H1 (cell line): ENCODE data around the gene P2RY11. TPM values are rescaled to one million over a fixed set of nuclear protein-coding genes. Genes with fewer than 3 reads are reported as not detected.

Source experiments
- CEBPB ChIP-seq: IDR thresholded peaks from 2 replicates; pipeline ENCODE4 v1.6.1; 2012; ENCODE audit warnings: low read depth, low read length
- CTCF ChIP-seq, 3 experiments: IDR thresholded peaks; 1 replicate in 2 of 3; 2 replicates in 1 of 3; pipeline versions ENCODE4 v1.5.1 to v1.6.1; 2011; ENCODE audit warnings: low read length in 3 of 3, mild to moderate bottlenecking in 3 of 3, inconsistent platforms in 2 of 3, low read depth in 1 of 3, moderate library complexity in 1 of 3; ENCODE audit not compliant: insufficient read depth in 1 of 3; ENCODE audit errors: control extremely low read depth in 1 of 3
- E2F6 ChIP-seq: IDR thresholded peaks from 2 replicates; pipeline ENCODE4 v1.6.1; 2012; ENCODE audit warnings: inconsistent platforms
- JUN ChIP-seq: IDR thresholded peaks from 2 replicates; pipeline ENCODE4 v1.6.1; 2011; ENCODE audit warnings: low read depth, mild to moderate bottlenecking, improper control_type of control experiment, low read length
- KDM4A ChIP-seq: IDR thresholded peaks from one replicate; pipeline ENCODE4 v1.7.1; 2012; ENCODE audit warnings: low read depth, mild to moderate bottlenecking, moderate library complexity, low read length, inconsistent platforms; ENCODE audit not compliant: severe bottlenecking
- MAX ChIP-seq: IDR thresholded peaks from 2 replicates; pipeline ENCODE4 v1.6.1; 2012; ENCODE audit warnings: inconsistent platforms
- POLR2AphosphoS5 ChIP-seq: IDR thresholded peaks from 2 replicates; pipeline ENCODE4 v1.6.1; 2011; ENCODE audit warnings: low read depth, low read length
- RXRA ChIP-seq: IDR thresholded peaks from 2 replicates; pipeline ENCODE4 v1.6.1; 2011; ENCODE audit warnings: low read depth, mild to moderate bottlenecking, low read length, moderate library complexity; ENCODE audit not compliant: insufficient read depth
- SIRT6 ChIP-seq: IDR thresholded peaks from one replicate; pipeline ENCODE4 v1.7.1; 2012; ENCODE audit warnings: low read length, inconsistent platforms
- SUZ12 ChIP-seq: fragments of 200-600 bp; sonication (generic); IDR thresholded peaks from 2 replicates; pipeline ENCODE4 v1.6.1; 2012; ENCODE audit warnings: mild to moderate bottlenecking, inconsistent platforms, low read length, moderate library complexity, mixed read lengths
- TAF7 ChIP-seq: optimal IDR thresholded peaks from 2 replicates; pipeline ENCODE3; 2011; ENCODE audit warnings: low read depth, mild to moderate bottlenecking, inconsistent platforms, low read length, moderate library complexity, borderline replicate concordance
- YY1 ChIP-seq: IDR thresholded peaks from 2 replicates; pipeline ENCODE4 v1.6.1; 2011; ENCODE audit warnings: low read depth, mild to moderate bottlenecking, low read length
- ZNF274 ChIP-seq: IDR thresholded peaks from 2 replicates; pipeline ENCODE4 v1.7.0; 2012; ENCODE audit warnings: low read length, borderline replicate concordance; ENCODE audit errors: extremely low read depth
- polyA plus RNA-seq, 7 experiments: library from polyadenylated mRNA; depleted of rRNA in 3 of 7; stranded (reverse) in 5 of 7; unstranded in 2 of 7; fragments of >200 nt in 5 of 7; fragments of 200-250 nt in 2 of 7; gene quantifications; 1 replicate in 5 of 7; 2 replicates in 1 of 7; 4 replicates in 1 of 7; pipeline versions ENCODE4 v1.2.1 to v1.2.3, GENCODE V29; 2011 to 2013; ENCODE audit warnings: missing spikeins in 2 of 7, mixed read lengths in 2 of 7
- total RNA-seq: library from RNA; stranded (reverse); fragmentation: NEBNext Ultra II Directional; extraction: Animal tissue kit (Norgen Biotek cat#: 25700); gene quantifications from 2 replicates; pipeline ENCODE4 v1.2.1, GENCODE V29; 2021

Gene P2RY11
- total and polyA plus RNA-seq, 2 of the 8 experiments (the other 6 are each of a cell fraction or from before 2014, with no cell fraction given), result 9.2 to 18.0 TPM

- TF ChIP-seq CEBPB (no peak), YY1 (peak; percentile 36; the same call in 1 of the 2 replicates), JUN (no peak), SUZ12 (no peak), E2F6 (peak; percentile 66), RXRA (no peak), TAF7 (peak; percentile 78), MAX (peak; percentile 98), ZNF274 (no peak), CTCF (IDR thresholded peaks at IDR 0.05; ENCODE audit: control extremely low read depth in 1 of 3, insufficient read depth in 1 of 3, low read depth in 1 of 3, low read length in 3 of 3) (peak in 1 of 3 experiments; percentile 13; a peak in 1 of 4 replicates), SIRT6 (no peak), KDM4A (peak; percentile 77), POLR2AphosphoS5 (peak; percentile 96)
Measured at GRCh38 chr19:10106100-10106936, 5.2 kb upstream of the P2RY11 start, which contains the start of gene PPAN (continued).
